Fibroblast of lung (primary cell): ENCODE results near the gene LEO1.

Source experiments
- EZH2 ChIP-seq: IDR thresholded peaks from 2 replicates; pipeline ENCODE4 v1.5.1; 2012; ENCODE audit warnings: low read length, control low read depth, mild to moderate bottlenecking; ENCODE audit errors: missing control alignments
- TF ChIP-seq, protein P1 (sequence below), 2 donors: IDR thresholded peaks in 1 of 2; conservative IDR thresholded peaks in 1 of 2; 1 replicate in 1 of 2; 2 replicates in 1 of 2; pipeline ENCODE4 v1.5.1; 2011 to 2012; ENCODE audit warnings: low read length in 2 of 2, control low read depth in 1 of 2, inconsistent platforms in 1 of 2, low read depth in 1 of 2, mild to moderate bottlenecking in 1 of 2

DNA sequence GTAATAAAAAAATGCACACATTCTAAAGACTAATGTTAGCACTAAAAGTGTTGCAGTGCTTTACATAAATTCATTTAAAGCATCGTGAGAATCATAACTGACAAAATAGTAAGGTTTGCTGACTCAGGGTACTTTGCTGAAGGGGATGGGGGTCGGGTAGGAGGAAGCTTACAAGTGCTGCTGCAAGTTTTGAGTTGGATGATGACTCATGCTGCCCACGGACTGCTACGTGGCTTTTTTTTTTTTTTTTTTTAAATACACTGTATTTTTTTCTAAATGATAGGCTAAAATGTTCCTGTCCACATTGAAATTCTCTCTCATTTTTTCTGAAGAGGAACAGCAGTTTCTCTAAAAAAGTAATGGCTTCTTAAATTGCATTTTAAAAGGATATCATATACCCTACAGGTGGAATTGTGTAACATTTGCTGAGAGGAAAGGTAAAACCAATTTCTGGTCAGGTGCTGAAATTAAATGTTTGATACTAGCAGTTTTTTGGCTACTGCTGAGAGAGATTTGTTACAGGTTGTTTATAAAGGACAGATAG, 49.6 kb upstream of the LEO1 start:
- TF ChIP-seq, protein P1, sequence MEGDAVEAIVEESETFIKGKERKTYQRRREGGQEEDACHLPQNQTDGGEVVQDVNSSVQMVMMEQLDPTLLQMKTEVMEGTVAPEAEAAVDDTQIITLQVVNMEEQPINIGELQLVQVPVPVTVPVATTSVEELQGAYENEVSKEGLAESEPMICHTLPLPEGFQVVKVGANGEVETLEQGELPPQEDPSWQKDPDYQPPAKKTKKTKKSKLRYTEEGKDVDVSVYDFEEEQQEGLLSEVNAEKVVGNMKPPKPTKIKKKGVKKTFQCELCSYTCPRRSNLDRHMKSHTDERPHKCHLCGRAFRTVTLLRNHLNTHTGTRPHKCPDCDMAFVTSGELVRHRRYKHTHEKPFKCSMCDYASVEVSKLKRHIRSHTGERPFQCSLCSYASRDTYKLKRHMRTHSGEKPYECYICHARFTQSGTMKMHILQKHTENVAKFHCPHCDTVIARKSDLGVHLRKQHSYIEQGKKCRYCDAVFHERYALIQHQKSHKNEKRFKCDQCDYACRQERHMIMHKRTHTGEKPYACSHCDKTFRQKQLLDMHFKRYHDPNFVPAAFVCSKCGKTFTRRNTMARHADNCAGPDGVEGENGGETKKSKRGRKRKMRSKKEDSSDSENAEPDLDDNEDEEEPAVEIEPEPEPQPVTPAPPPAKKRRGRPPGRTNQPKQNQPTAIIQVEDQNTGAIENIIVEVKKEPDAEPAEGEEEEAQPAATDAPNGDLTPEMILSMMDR (conservative IDR thresholded peaks at IDR 0.05 in 1 of 2, IDR thresholded peaks at IDR 0.05 in 1 of 2; ENCODE audit: low read depth in 1 of 2, low read length in 2 of 2): no peak
- no peak for TF ChIP-seq EZH2
